Brain microvascular endothelial cell (primary cell): ENCODE measurements around the gene AFF1.

Source experiments
- DNase-seq: peaks from one replicate; pipeline ENCODE4 v3.0.0-alpha.2; 2020
- H3K27ac ChIP-seq: fragments of 250-450 bp; sonication (Bioruptor Pico); 2 replicates; pipeline ENCODE4 v1.5.1; 2020; ENCODE audit warnings: mild to moderate bottlenecking, moderate library complexity
- H3K27me3 ChIP-seq: fragments of 250-450 bp; sonication (Bioruptor Pico); replicated peaks from 2 replicates; pipeline ENCODE4 v1.5.1; 2020; ENCODE audit warnings: mild to moderate bottlenecking
- H3K36me3 ChIP-seq: fragments of 250-450 bp; sonication (Bioruptor Pico); replicated peaks from 2 replicates; pipeline ENCODE4 v1.5.1; 2020; ENCODE audit warnings: mild to moderate bottlenecking
- H3K4me3 ChIP-seq: 2 replicates; pipeline ENCODE4 v1.5.1; 2011; ENCODE audit warnings: low read depth, mild to moderate bottlenecking, control low read depth, low read length, moderate library complexity
- CTCF ChIP-seq: IDR thresholded peaks from 2 replicates; pipeline ENCODE4 v1.5.1; 2011; ENCODE audit warnings: low read depth, mild to moderate bottlenecking, moderate library complexity, low read length, control low read depth, inconsistent platforms; ENCODE audit errors: missing control alignments
- in situ Hi-C: cut with HindIII; loops from 2 replicates; pipeline ENCODE4 v1.10.0; 2017; ENCODE audit warnings: low sequenced_read_pairs, low pct_ligation_motif_present

The AFF1 gene

GRCh38 chr4:87002682-87003043 is 67.9 kb downstream of the AFF1 start:
- TF ChIP-seq CTCF, result no peak
- Histone ChIP-seq H3K4me3 (no peak overlapping the region), H3K36me3 (no peaks in the 10 kb centered on the region), H3K27ac (no peak overlapping the region), H3K27me3 (no peaks in the 10 kb centered on the region)
- in situ Hi-C loops, result no loop called here
- no peak for DNase-seq

GRCh38 chr4:87003266-87003665 is 68.5 kb downstream of the AFF1 start:
- no peak for DNase-seq
- in situ Hi-C loops, result no loop called here
- H3K27me3 ChIP-seq, result no peaks in the 10 kb centered on the region
- no peak for TF ChIP-seq CTCF
- no peak overlapping the region for H3K4me3 ChIP-seq
- no peaks in the 10 kb centered on the region for H3K36me3 ChIP-seq
- H3K27ac ChIP-seq, result no peak overlapping the region

GRCh38 chr4:87005369-87005689 is 70.5 kb downstream of the AFF1 start:
- H3K4me3 ChIP-seq, result no peak overlapping the region
- in situ Hi-C loops, result no loop called here
- no peaks in the 10 kb centered on the region for H3K27me3 ChIP-seq
- no peaks in the 10 kb centered on the region for H3K36me3 ChIP-seq
- DNase-seq, result no peak
- no peak for TF ChIP-seq CTCF
- no peak overlapping the region for H3K27ac ChIP-seq

- no peak for DNase-seq
- no peaks in the 10 kb centered on the region for H3K36me3 ChIP-seq
- peak overlapping the region; percentile 99 for H3K27ac ChIP-seq
- no peaks in the 10 kb centered on the region for H3K27me3 ChIP-seq
- TF ChIP-seq CTCF, result no peak
- H3K4me3 ChIP-seq, result peak overlapping the region; percentile 86
- in situ Hi-C loops, result no loop called here
Observed at GRCh38 chr4:87005690-87006425, 71.0 kb downstream of the AFF1 start.

GRCh38 chr4:87006426-87006675 is 71.5 kb downstream of the AFF1 start:
- Histone ChIP-seq H3K36me3 (no peaks in the 10 kb centered on the region), H3K27ac (peak overlapping the region; percentile 99), H3K27me3 (no peaks in the 10 kb centered on the region), H3K4me3 (peak overlapping the region; percentile 86)
- in situ Hi-C loops, result no loop called here
- TF ChIP-seq CTCF, result peak; percentile 62
- DNase-seq, result no peak
